Fibroblast of pulmonary artery (primary cell): Measurements from ENCODE around the gene ACBD6.

Experiments used
- DNase-seq: peaks from one replicate; pipeline ENCODE4 v3.0.0-alpha.2; 2010; ENCODE audit warnings: low read depth
- H3K4me3 ChIP-seq: replicated peaks from 2 replicates; pipeline ENCODE4 v1.5.1; 2011; ENCODE audit warnings: low read depth, mild to moderate bottlenecking, control low read depth, low read length, moderate library complexity
- CTCF ChIP-seq: IDR thresholded peaks from 2 replicates; pipeline ENCODE4 v1.5.1; 2011; ENCODE audit warnings: mild to moderate bottlenecking, control low read depth, low read length, inconsistent platforms; ENCODE audit errors: missing control alignments

ACBD6 gene

GRCh38 chr1:180402551-180402950 lies 99.8 kb downstream of the ACBD6 start:
- TF ChIP-seq CTCF: no peak
- no peak for DNase-seq
- H3K4me3 ChIP-seq: no peak overlapping the region

- DNase-seq: no peak
- H3K4me3 ChIP-seq: no peak overlapping the region
- no peak for TF ChIP-seq CTCF
Measured at GRCh38 chr1:180402001-180402400, 100.4 kb downstream of the ACBD6 start.

- DNase-seq: no peak
- no peak overlapping the region for H3K4me3 ChIP-seq
Measured at GRCh38 chr1:180397175-180397574, 105.2 kb downstream of the ACBD6 start.

GRCh38 chr1:180392427-180393145 lies 109.8 kb downstream of the ACBD6 start:
- no peak for TF ChIP-seq CTCF

More at GRCh38 chr1:180397175-180397574, 105.2 kb downstream of the ACBD6 start:
- no peak for TF ChIP-seq CTCF

GRCh38 chr1:180392020-180392419 lies 110.4 kb downstream of the ACBD6 start:
- no peak for DNase-seq
- no peak overlapping the region for H3K4me3 ChIP-seq
- no peak for TF ChIP-seq CTCF

More at GRCh38 chr1:180392427-180393145, 109.8 kb downstream of the ACBD6 start:
- no peak for DNase-seq
- no peak overlapping the region for H3K4me3 ChIP-seq

- no peak for TF ChIP-seq CTCF
- no peak for DNase-seq
- no peak overlapping the region for H3K4me3 ChIP-seq
Measured at GRCh38 chr1:180387413-180387812, 115.0 kb downstream of the ACBD6 start.
